Liver (tissue), 9 donors: ENCODE data around the gene MYH14. TPM values are rescaled to one million over a fixed set of nuclear protein-coding genes. Genes with fewer than 3 reads are reported as not detected.

ENCODE experiments used
- DNase-seq: peaks from one replicate; pipeline ENCODE4 v3.0.0-alpha.2; 2017; ENCODE audit warnings: low spot score
- H3K27ac ChIP-seq, 2 donors: one replicate each; pipeline ENCODE4 v1.7.0; 2013; ENCODE audit warnings: inconsistent platforms in 2 of 2, low read length in 2 of 2, control low read depth in 1 of 2, low read depth in 1 of 2, mild to moderate bottlenecking in 1 of 2
- H3K27me3 ChIP-seq, 4 donors: one replicate each; pipeline versions ENCODE4 v1.6.1 to v1.7.0; 2013; ENCODE audit warnings: low read length in 3 of 4, inconsistent platforms in 1 of 4, mild to moderate bottlenecking in 1 of 4, moderate library complexity in 1 of 4; ENCODE audit not compliant: control insufficient read depth in 4 of 4, insufficient read depth in 4 of 4
- H3K36me3 ChIP-seq, 4 donors: one replicate each; pipeline versions ENCODE4 v1.6.1 to v1.7.0; 2013; ENCODE audit warnings: low read length in 3 of 4, mild to moderate bottlenecking in 3 of 4, low read depth in 1 of 4, moderate library complexity in 1 of 4; ENCODE audit not compliant: control insufficient read depth in 4 of 4, insufficient read depth in 3 of 4
- H3K4me1 ChIP-seq, 4 donors: one replicate each; pipeline versions ENCODE4 v1.6.1 to v1.7.0; 2013; ENCODE audit warnings: low read length in 3 of 4, mild to moderate bottlenecking in 3 of 4, moderate library complexity in 1 of 4; ENCODE audit not compliant: control insufficient read depth in 4 of 4, insufficient read depth in 4 of 4
- H3K4me3 ChIP-seq, 3 donors: one replicate each; pipeline versions ENCODE4 v1.6.1 to v1.7.0; 2013; ENCODE audit warnings: low read length in 3 of 3, control low read depth in 1 of 3, low read depth in 1 of 3, mild to moderate bottlenecking in 1 of 3
- H3K9ac ChIP-seq, 2 donors: one replicate each; pipeline ENCODE4 v1.7.0; 2013; ENCODE audit warnings: low read length in 2 of 2, mild to moderate bottlenecking in 2 of 2, moderate library complexity in 2 of 2, control low read depth in 1 of 2, low read depth in 1 of 2
- H3K9me3 ChIP-seq, 4 donors: one replicate each; pipeline versions ENCODE4 v1.6.1 to v1.7.0; 2013; ENCODE audit warnings: low read length in 3 of 4; ENCODE audit not compliant: control insufficient read depth in 4 of 4
- ATF3 ChIP-seq: IDR thresholded peaks from 2 replicates; pipeline ENCODE4 v1.6.1; 2016; ENCODE audit warnings: antibody characterized with exemption
- CTCF ChIP-seq: fragments of 150-350 bp; IDR thresholded peaks from 2 replicates; pipeline ENCODE4 v1.5.1; 2017; ENCODE audit warnings: improper control_type of control experiment, low read depth, low read length; ENCODE audit not compliant: missing input control
- EGR1 ChIP-seq, 2 donors: IDR thresholded peaks; 2 replicates each; pipeline ENCODE4 v1.6.1; 2016 to 2018; ENCODE audit warnings: antibody characterized with exemption in 2 of 2, low read depth in 2 of 2
- FOXA1 ChIP-seq: IDR thresholded peaks from 2 replicates; pipeline ENCODE4 v1.6.1; 2016; ENCODE audit warnings: antibody characterized with exemption
- FOXA2 ChIP-seq: IDR thresholded peaks from 2 replicates; pipeline ENCODE4 v1.6.1; 2016; ENCODE audit warnings: antibody characterized with exemption
- GABPA ChIP-seq, 2 donors: IDR thresholded peaks in 1 of 2; conservative IDR thresholded peaks in 1 of 2; 2 replicates each; pipeline ENCODE4 v1.6.1; 2016; ENCODE audit warnings: antibody characterized with exemption in 2 of 2, mild to moderate bottlenecking in 1 of 2, moderate library complexity in 1 of 2
- HNF4A ChIP-seq, 2 donors: conservative IDR thresholded peaks; 2 replicates each; pipeline ENCODE4 v1.6.1; 2016; ENCODE audit warnings: antibody characterized with exemption in 2 of 2, mild to moderate bottlenecking in 2 of 2
- HNF4G ChIP-seq: IDR thresholded peaks from 2 replicates; pipeline ENCODE4 v1.6.1; 2016; ENCODE audit warnings: antibody characterized with exemption
- JUND ChIP-seq, 2 donors: IDR thresholded peaks; 2 replicates each; pipeline ENCODE4 v1.6.1; 2016; ENCODE audit warnings: antibody characterized with exemption in 2 of 2
- MAX ChIP-seq: IDR thresholded peaks from 2 replicates; pipeline ENCODE4 v1.6.1; 2016; ENCODE audit warnings: antibody characterized with exemption
- NR2F2 ChIP-seq: IDR thresholded peaks from 2 replicates; pipeline ENCODE4 v1.6.1; 2016; ENCODE audit warnings: antibody characterized with exemption
- RAD21 ChIP-seq, 2 donors: IDR thresholded peaks; 2 replicates each; pipeline ENCODE4 v1.6.1; 2016; ENCODE audit warnings: antibody characterized with exemption in 2 of 2, mild to moderate bottlenecking in 2 of 2
- REST ChIP-seq: IDR thresholded peaks from 2 replicates; pipeline ENCODE4 v1.6.1; 2016; ENCODE audit warnings: antibody characterized with exemption, mild to moderate bottlenecking
- RXRA ChIP-seq, 2 donors: IDR thresholded peaks; 2 replicates each; pipeline ENCODE4 v1.6.1; 2017 to 2018; ENCODE audit warnings: antibody characterized with exemption in 2 of 2, mild to moderate bottlenecking in 1 of 2
- SP1 ChIP-seq: IDR thresholded peaks from 2 replicates; pipeline ENCODE4 v1.6.1; 2018; ENCODE audit warnings: antibody characterized with exemption, mild to moderate bottlenecking
- TAF1 ChIP-seq: conservative IDR thresholded peaks from 2 replicates; pipeline ENCODE4 v1.6.1; 2016; ENCODE audit warnings: antibody characterized with exemption, mild to moderate bottlenecking
- YY1 ChIP-seq: IDR thresholded peaks from 2 replicates; pipeline ENCODE4 v1.6.1; 2016; ENCODE audit warnings: antibody characterized with exemption, mild to moderate bottlenecking
- ZBTB33 ChIP-seq: IDR thresholded peaks from 2 replicates; pipeline ENCODE4 v1.6.1; 2016; ENCODE audit warnings: antibody characterized with exemption
- WGBS: extraction: QIAGEN DNeasy Blood & Tissue Kit; methylation state at CpG from one replicate; pipeline ENCODE4 v1.1.7; 2013; 5-methylcytosine and 5-hydroxymethylcytosine counted together
- polyA plus RNA-seq, 2 donors: library from polyadenylated mRNA; stranded (reverse) in 1 of 2; unstranded in 1 of 2; fragments of 200-250 nt in 1 of 2; fragments of >200 nt in 1 of 2; fragmentation: Nextera tagmentation in 1 of 2; extraction: Ambion mirVana in 1 of 2; gene quantifications; one replicate each; pipeline versions ENCODE4 v1.2.1 to v1.2.3, GENCODE V29; 2013 to 2015
- total RNA-seq, 2 donors: library from RNA; depleted of rRNA; stranded (reverse); fragments of >200 nt; gene quantifications; one replicate each; pipeline ENCODE4 v1.2.3, GENCODE V29; 2014
- donor health status: healthy.
- donor health status: healthy.
- donor health status: healthy.
- donor health status: healthy.
- donor health status: healthy.

MYH14 gene
- total and polyA plus RNA-seq, 4 donors = 12.4 to 37.5 (median 25.5) TPM

- peaks cover 8 to 42% (median 10%) of the 10 kb centered on the region in 4 donors for H3K36me3 ChIP-seq
Measured at GRCh38 chr19:50268041-50268440, 64.6 kb downstream of the MYH14 start.

GRCh38 chr19:50268501-50268900, 65.1 kb downstream of the MYH14 start:
- H3K4me3 ChIP-seq = no peak overlapping the region
- H3K27me3 ChIP-seq = no peaks in the 10 kb centered on the region
- 96% methylated on average over 5 of the region's 5 CpGs for WGBS
- no peak for TF ChIP-seq FOXA2
- no peak for TF ChIP-seq TAF1
- peaks cover 4 to 42% (median 10%) of the 10 kb centered on the region in 4 donors for H3K36me3 ChIP-seq
- H3K27ac ChIP-seq = no peak overlapping the region
- no peak for DNase-seq
- peaks cover 0 to 3% (median under 1%) of the 10 kb centered on the region in 4 donors for H3K4me1 ChIP-seq
- no peak overlapping the region for H3K9ac ChIP-seq
- H3K9me3 ChIP-seq = no peaks in the 10 kb centered on the region

More at GRCh38 chr19:50268041-50268440, 64.6 kb downstream of the MYH14 start:
- no peak overlapping the region for H3K4me3 ChIP-seq
- no peak for DNase-seq
- no peaks in the 10 kb centered on the region for H3K9me3 ChIP-seq
- H3K27ac ChIP-seq = no peak overlapping the region
- TF ChIP-seq HNF4G (no peak), ZBTB33 (no peak), RXRA (IDR thresholded peaks at IDR 0.05) (no peak), JUND (IDR thresholded peaks at IDR 0.05) (no peak), YY1 (no peak), ATF3 (no peak)
- no peaks in the 10 kb centered on the region for H3K27me3 ChIP-seq
- 93% methylated on average over 13 of the region's 13 CpGs for WGBS
- H3K4me1 ChIP-seq = peaks cover 0 to 3% (median under 1%) of the 10 kb centered on the region in 4 donors
- no peak overlapping the region for H3K9ac ChIP-seq

- Histone ChIP-seq H3K36me3 (peaks cover 4 to 42% (median 9%) of the 10 kb centered on the region in 4 donors), H3K4me3 (no peak overlapping the region), H3K27me3 (no peaks in the 10 kb centered on the region), H3K9ac (no peak overlapping the region), H3K27ac (no peak overlapping the region), H3K4me1 (peaks cover 0 to 3% (median under 1%) of the 10 kb centered on the region in 4 donors), H3K9me3 (no peaks in the 10 kb centered on the region)
- no peak for TF ChIP-seq CTCF
- TF ChIP-seq RXRA (IDR thresholded peaks at IDR 0.05) = no peak
- TF ChIP-seq TAF1 = no peak
- no peak for TF ChIP-seq FOXA1
- no peak for TF ChIP-seq JUND (IDR thresholded peaks at IDR 0.05)
- TF ChIP-seq HNF4A (conservative IDR thresholded peaks at IDR 0.05) = no peak
- no peak for TF ChIP-seq MAX
- no peak for TF ChIP-seq NR2F2
- TF ChIP-seq GABPA (IDR thresholded peaks at IDR 0.05 in 1 of 2, conservative IDR thresholded peaks at IDR 0.05 in 1 of 2) = no peak
- no peak for TF ChIP-seq SP1
- no peak for TF ChIP-seq HNF4G
- no peak for TF ChIP-seq ZBTB33
- TF ChIP-seq EGR1 (IDR thresholded peaks at IDR 0.05; ENCODE audit: low read depth in 2 of 2) = no peak
- TF ChIP-seq ATF3 = no peak
- no peak for TF ChIP-seq YY1
- TF ChIP-seq REST = no peak
- TF ChIP-seq FOXA2 = no peak
- no peak for TF ChIP-seq RAD21 (IDR thresholded peaks at IDR 0.05)
- WGBS = 83% methylated on average over 2 of the region's 2 CpGs
- DNase-seq = peak; percentile 62
Measured at GRCh38 chr19:50269653-50270052, 66.2 kb downstream of the MYH14 start.
